SK-N-SH treated with all-trans-retinoic acid at 6 μM for 48 hours (cell line): ENCODE results near the gene XPO6.

ENCODE experiments used
- ATAC-seq: fragments of 200-7000 bp; cut with Tn5 transposase; 3 replicates; pipeline ENCODE4 v1.9.1; 2020; ENCODE audit warnings: mild to moderate bottlenecking, moderate library complexity
- CREB5 ChIP-seq: fragments of 250-450 bp; sonication (Bioruptor Pico); IDR thresholded peaks from 2 replicates; pipeline ENCODE4 v1.5.1; 2020; ENCODE audit warnings: low read depth, mild to moderate bottlenecking, moderate library complexity
- CSRNP3 ChIP-seq: fragments of 250-450 bp; sonication (Bioruptor Pico); IDR thresholded peaks from 2 replicates; pipeline ENCODE4 v1.5.1; 2021; ENCODE audit warnings: mild to moderate bottlenecking, moderate library complexity
- ESRRG ChIP-seq: fragments of 250-450 bp; sonication (Bioruptor Pico); IDR thresholded peaks from 2 replicates; pipeline ENCODE4 v1.6.1; 2021; ENCODE audit warnings: mild to moderate bottlenecking
- ISL1 ChIP-seq: fragments of 250-450 bp; sonication (Bioruptor Pico); IDR thresholded peaks from 2 replicates; pipeline ENCODE4 v2.1.2; 2022; ENCODE audit warnings: mild to moderate bottlenecking, moderate library complexity
- OSR1 ChIP-seq: fragments of 250-450 bp; sonication (Bioruptor Pico); IDR thresholded peaks from 2 replicates; pipeline ENCODE4 v1.8.0; 2022; ENCODE audit warnings: moderate library complexity, mild to moderate bottlenecking, inconsistent platforms
- PATZ1 ChIP-seq: fragments of 250-450 bp; sonication (Bioruptor Pico); IDR thresholded peaks from 2 replicates; pipeline ENCODE4 v1.8.0; 2020; ENCODE audit warnings: mild to moderate bottlenecking, moderate library complexity, borderline replicate concordance
- POU6F1 ChIP-seq: fragments of 250-450 bp; sonication (Bioruptor Pico); IDR thresholded peaks from 2 replicates; pipeline ENCODE4 v1.8.0; 2021; ENCODE audit warnings: low read depth, mild to moderate bottlenecking, moderate library complexity, borderline replicate concordance
- PPARA ChIP-seq: fragments of 250-450 bp; sonication (Bioruptor Pico); IDR thresholded peaks from 2 replicates; pipeline ENCODE4 v1.5.0; 2020; ENCODE audit warnings: mild to moderate bottlenecking, borderline replicate concordance
- TCF4 ChIP-seq: fragments of 250-450 bp; sonication (Bioruptor Pico); IDR thresholded peaks from 2 replicates; pipeline ENCODE4 v1.8.0; 2021; ENCODE audit warnings: mild to moderate bottlenecking, moderate library complexity, borderline replicate concordance
- TOX ChIP-seq: fragments of 250-450 bp; sonication (Bioruptor Pico); IDR thresholded peaks from 2 replicates; pipeline ENCODE4 v1.8.0; 2021; ENCODE audit warnings: mild to moderate bottlenecking, moderate library complexity, borderline replicate concordance
- TSHZ2 ChIP-seq: fragments of 250-450 bp; sonication (Bioruptor Pico); IDR thresholded peaks from 2 replicates; pipeline ENCODE4 v1.5.0; 2020; ENCODE audit warnings: mild to moderate bottlenecking, moderate library complexity
- ZC3H10 ChIP-seq: fragments of 250-450 bp; sonication (Bioruptor Pico); IDR thresholded peaks from 2 replicates; pipeline ENCODE4 v1.5.1; 2021; ENCODE audit warnings: mild to moderate bottlenecking, moderate library complexity
- ZFP3 ChIP-seq: fragments of 250-450 bp; sonication (Bioruptor Pico); IDR thresholded peaks from 2 replicates; pipeline ENCODE4 v1.5.0; 2020; ENCODE audit warnings: mild to moderate bottlenecking, moderate library complexity
- ZNF70 ChIP-seq: fragments of 450-650 bp; formaldehyde crosslinking; IDR thresholded peaks from 2 replicates; pipeline ENCODE4 v1.5.0; 2020; ENCODE audit warnings: mild to moderate bottlenecking, moderate library complexity
- ZNF8 ChIP-seq: fragments of 450-650 bp; formaldehyde crosslinking; IDR thresholded peaks from 2 replicates; pipeline ENCODE4 v1.5.0; 2020; ENCODE audit warnings: mild to moderate bottlenecking, moderate library complexity

XPO6 gene

GRCh38 chr16:28218109-28218508, 6.3 kb upstream of the XPO6 start (continued):
- TF ChIP-seq CSRNP3 (CRISPR knock-in tag) (no peak), TSHZ2 (CRISPR knock-in tag) (no peak), POU6F1 (CRISPR knock-in tag) (no peak), OSR1 (no peak), ZNF70 (CRISPR knock-in tag) (no peak)

- ATAC-seq, result no peak
- no peak for TF ChIP-seq TCF4 (CRISPR knock-in tag)
- no peak for TF ChIP-seq ZC3H10 (CRISPR knock-in tag)
- TF ChIP-seq POU6F1 (CRISPR knock-in tag), result no peak
- no peak for TF ChIP-seq ISL1 (CRISPR knock-in tag)
- no peak for TF ChIP-seq ESRRG (CRISPR knock-in tag)
- no peak for TF ChIP-seq ZNF8 (CRISPR knock-in tag)
- no peak for TF ChIP-seq ZNF70 (CRISPR knock-in tag)
- TF ChIP-seq ZFP3 (CRISPR knock-in tag), result no peak
- TF ChIP-seq PPARA (CRISPR knock-in tag), result no peak
- TF ChIP-seq CREB5, result no peak
These were observed 5.6 kb upstream of the XPO6 start for GRCh38 chr16:28217326-28217725.

- no peak for TF ChIP-seq OSR1
- TF ChIP-seq PATZ1 (CRISPR knock-in tag), result no peak
- TF ChIP-seq PPARA (CRISPR knock-in tag), result no peak
- no peak for TF ChIP-seq CREB5
- no peak for TF ChIP-seq ISL1 (CRISPR knock-in tag)
- no peak for TF ChIP-seq TOX
- no peak for TF ChIP-seq CSRNP3 (CRISPR knock-in tag)
- no peak for TF ChIP-seq ZC3H10 (CRISPR knock-in tag)
- ATAC-seq, result no peak
These were observed 1.6 kb upstream of the XPO6 start for GRCh38 chr16:28213396-28213795.
